Liver (tissue), 9 donors: Measurements from ENCODE around the gene RIMKLA. TPM values are rescaled to one million over a fixed set of nuclear protein-coding genes. Genes with fewer than 3 reads are reported as not detected.

Experiments used
- DNase-seq: peaks from one replicate; pipeline ENCODE4 v3.0.0-alpha.2; 2017; ENCODE audit warnings: low spot score
- H3K27ac ChIP-seq, 2 donors: one replicate each; pipeline ENCODE4 v1.7.0; 2013; ENCODE audit warnings: inconsistent platforms in 2 of 2, low read length in 2 of 2, control low read depth in 1 of 2, low read depth in 1 of 2, mild to moderate bottlenecking in 1 of 2
- H3K27me3 ChIP-seq, 4 donors: one replicate each; pipeline versions ENCODE4 v1.6.1 to v1.7.0; 2013; ENCODE audit warnings: low read length in 3 of 4, inconsistent platforms in 1 of 4, mild to moderate bottlenecking in 1 of 4, moderate library complexity in 1 of 4; ENCODE audit not compliant: control insufficient read depth in 4 of 4, insufficient read depth in 4 of 4
- H3K36me3 ChIP-seq, 4 donors: one replicate each; pipeline versions ENCODE4 v1.6.1 to v1.7.0; 2013; ENCODE audit warnings: low read length in 3 of 4, mild to moderate bottlenecking in 3 of 4, low read depth in 1 of 4, moderate library complexity in 1 of 4; ENCODE audit not compliant: control insufficient read depth in 4 of 4, insufficient read depth in 3 of 4
- H3K4me1 ChIP-seq, 4 donors: one replicate each; pipeline versions ENCODE4 v1.6.1 to v1.7.0; 2013; ENCODE audit warnings: low read length in 3 of 4, mild to moderate bottlenecking in 3 of 4, moderate library complexity in 1 of 4; ENCODE audit not compliant: control insufficient read depth in 4 of 4, insufficient read depth in 4 of 4
- H3K4me3 ChIP-seq, 3 donors: one replicate each; pipeline versions ENCODE4 v1.6.1 to v1.7.0; 2013; ENCODE audit warnings: low read length in 3 of 3, control low read depth in 1 of 3, low read depth in 1 of 3, mild to moderate bottlenecking in 1 of 3
- H3K9ac ChIP-seq, 2 donors: one replicate each; pipeline ENCODE4 v1.7.0; 2013; ENCODE audit warnings: low read length in 2 of 2, mild to moderate bottlenecking in 2 of 2, moderate library complexity in 2 of 2, control low read depth in 1 of 2, low read depth in 1 of 2
- H3K9me3 ChIP-seq, 4 donors: one replicate each; pipeline versions ENCODE4 v1.6.1 to v1.7.0; 2013; ENCODE audit warnings: low read length in 3 of 4; ENCODE audit not compliant: control insufficient read depth in 4 of 4
- ATF3 ChIP-seq: IDR thresholded peaks from 2 replicates; pipeline ENCODE4 v1.6.1; 2016; ENCODE audit warnings: antibody characterized with exemption
- CTCF ChIP-seq: fragments of 150-350 bp; IDR thresholded peaks from 2 replicates; pipeline ENCODE4 v1.5.1; 2017; ENCODE audit warnings: improper control_type of control experiment, low read depth, low read length; ENCODE audit not compliant: missing input control
- FOXA1 ChIP-seq: IDR thresholded peaks from 2 replicates; pipeline ENCODE4 v1.6.1; 2016; ENCODE audit warnings: antibody characterized with exemption
- FOXA2 ChIP-seq: IDR thresholded peaks from 2 replicates; pipeline ENCODE4 v1.6.1; 2016; ENCODE audit warnings: antibody characterized with exemption
- GABPA ChIP-seq, 2 donors: IDR thresholded peaks in 1 of 2; conservative IDR thresholded peaks in 1 of 2; 2 replicates each; pipeline ENCODE4 v1.6.1; 2016; ENCODE audit warnings: antibody characterized with exemption in 2 of 2, mild to moderate bottlenecking in 1 of 2, moderate library complexity in 1 of 2
- HNF4A ChIP-seq, 2 donors: conservative IDR thresholded peaks; 2 replicates each; pipeline ENCODE4 v1.6.1; 2016; ENCODE audit warnings: antibody characterized with exemption in 2 of 2, mild to moderate bottlenecking in 2 of 2
- JUND ChIP-seq, 2 donors: IDR thresholded peaks; 2 replicates each; pipeline ENCODE4 v1.6.1; 2016; ENCODE audit warnings: antibody characterized with exemption in 2 of 2
- MAX ChIP-seq: IDR thresholded peaks from 2 replicates; pipeline ENCODE4 v1.6.1; 2016; ENCODE audit warnings: antibody characterized with exemption
- NR2F2 ChIP-seq: IDR thresholded peaks from 2 replicates; pipeline ENCODE4 v1.6.1; 2016; ENCODE audit warnings: antibody characterized with exemption
- RAD21 ChIP-seq, 2 donors: IDR thresholded peaks; 2 replicates each; pipeline ENCODE4 v1.6.1; 2016; ENCODE audit warnings: antibody characterized with exemption in 2 of 2, mild to moderate bottlenecking in 2 of 2
- REST ChIP-seq: IDR thresholded peaks from 2 replicates; pipeline ENCODE4 v1.6.1; 2016; ENCODE audit warnings: antibody characterized with exemption, mild to moderate bottlenecking
- RXRA ChIP-seq, 2 donors: IDR thresholded peaks; 2 replicates each; pipeline ENCODE4 v1.6.1; 2017 to 2018; ENCODE audit warnings: antibody characterized with exemption in 2 of 2, mild to moderate bottlenecking in 1 of 2
- SP1 ChIP-seq: IDR thresholded peaks from 2 replicates; pipeline ENCODE4 v1.6.1; 2018; ENCODE audit warnings: antibody characterized with exemption, mild to moderate bottlenecking
- TAF1 ChIP-seq: conservative IDR thresholded peaks from 2 replicates; pipeline ENCODE4 v1.6.1; 2016; ENCODE audit warnings: antibody characterized with exemption, mild to moderate bottlenecking
- YY1 ChIP-seq: IDR thresholded peaks from 2 replicates; pipeline ENCODE4 v1.6.1; 2016; ENCODE audit warnings: antibody characterized with exemption, mild to moderate bottlenecking
- ZBTB33 ChIP-seq: IDR thresholded peaks from 2 replicates; pipeline ENCODE4 v1.6.1; 2016; ENCODE audit warnings: antibody characterized with exemption
- WGBS: extraction: QIAGEN DNeasy Blood & Tissue Kit; methylation state at CpG from one replicate; pipeline ENCODE4 v1.1.7; 2013; 5-methylcytosine and 5-hydroxymethylcytosine counted together
- polyA plus RNA-seq, 2 donors: library from polyadenylated mRNA; stranded (reverse) in 1 of 2; unstranded in 1 of 2; fragments of 200-250 nt in 1 of 2; fragments of >200 nt in 1 of 2; fragmentation: Nextera tagmentation in 1 of 2; extraction: Ambion mirVana in 1 of 2; gene quantifications; one replicate each; pipeline versions ENCODE4 v1.2.1 to v1.2.3, GENCODE V29; 2013 to 2015
- total RNA-seq, 2 donors: library from RNA; depleted of rRNA; stranded (reverse); fragments of >200 nt; gene quantifications; one replicate each; pipeline ENCODE4 v1.2.3, GENCODE V29; 2014
- donor health status: healthy.
- donor health status: healthy.
- donor health status: healthy.
- donor health status: healthy.
- donor health status: healthy.

Gene RIMKLA
- total and polyA plus RNA-seq, 4 donors = 0.03 to 0.09 (median 0.08) TPM

GRCh38 chr1:42424201-42424600, 43.6 kb downstream of the RIMKLA start:
- TF ChIP-seq ZBTB33 (no peak), SP1 (no peak), RAD21 (IDR thresholded peaks at IDR 0.05) (no peak), FOXA2 (no peak), JUND (IDR thresholded peaks at IDR 0.05) (no peak), GABPA (IDR thresholded peaks at IDR 0.05 in 1 of 2, conservative IDR thresholded peaks at IDR 0.05 in 1 of 2) (no peak), ATF3 (no peak), RXRA (IDR thresholded peaks at IDR 0.05) (no peak), MAX (no peak), REST (no peak), FOXA1 (no peak), TAF1 (no peak), NR2F2 (no peak)
- H3K36me3 ChIP-seq = no peaks in the 10 kb centered on the region
- 95% methylated on average over 4 of the region's 4 CpGs for WGBS
- no peak overlapping the region for H3K27ac ChIP-seq
- H3K4me3 ChIP-seq = no peak overlapping the region
- H3K27me3 ChIP-seq = no peaks in the 10 kb centered on the region
- DNase-seq = no peak
- H3K9me3 ChIP-seq = no peaks in the 10 kb centered on the region
- H3K4me1 ChIP-seq = peaks cover 0 to 17% (median 13%) of the 10 kb centered on the region in 4 donors
- H3K9ac ChIP-seq = no peak overlapping the region

GRCh38 chr1:42427240-42427639, 46.6 kb downstream of the RIMKLA start:
- Histone ChIP-seq H3K36me3 (no peaks in the 10 kb centered on the region), H3K27ac (no peak overlapping the region), H3K9ac (no peak overlapping the region), H3K9me3 (no peaks in the 10 kb centered on the region), H3K4me3 (no peak overlapping the region), H3K4me1 (peaks cover 0 to 22% (median 18%) of the 10 kb centered on the region in 4 donors), H3K27me3 (no peaks in the 10 kb centered on the region)
- 80% methylated on average over 4 of the region's 4 CpGs for WGBS
- TF ChIP-seq RAD21 (IDR thresholded peaks at IDR 0.05) = no peak
- TF ChIP-seq HNF4A (conservative IDR thresholded peaks at IDR 0.05) = no peak
- TF ChIP-seq NR2F2 = no peak
- TF ChIP-seq CTCF = no peak
- no peak for TF ChIP-seq TAF1
- TF ChIP-seq JUND (IDR thresholded peaks at IDR 0.05) = no peak
- no peak for TF ChIP-seq RXRA (IDR thresholded peaks at IDR 0.05)
- no peak for TF ChIP-seq YY1
- TF ChIP-seq FOXA1 = no peak
- TF ChIP-seq MAX = no peak
- no peak for TF ChIP-seq ATF3
- TF ChIP-seq REST = no peak
- DNase-seq = no peak
